Activated CD4-positive, CD25-positive, alpha-beta regulatory T cell treated with anti-CD3 and anti-CD28 coated beads, Interleukin-2, amount 50 U/mL, for 16 hours (primary cell): ENCODE results near the gene ADAM19.

ENCODE experiments used
- DNase-seq: peaks from one replicate; pipeline ENCODE4 v3.0.0-alpha.2; 2020; ENCODE audit warnings: low read depth, low spot score

ADAM19 gene

GRCh38 chr5:157464519-157465171 lies 110.9 kb downstream of the ADAM19 start:
- DNase-seq: no peak

GRCh38 chr5:157463621-157464518 lies 111.7 kb downstream of the ADAM19 start:
- no peak for DNase-seq

DNA sequence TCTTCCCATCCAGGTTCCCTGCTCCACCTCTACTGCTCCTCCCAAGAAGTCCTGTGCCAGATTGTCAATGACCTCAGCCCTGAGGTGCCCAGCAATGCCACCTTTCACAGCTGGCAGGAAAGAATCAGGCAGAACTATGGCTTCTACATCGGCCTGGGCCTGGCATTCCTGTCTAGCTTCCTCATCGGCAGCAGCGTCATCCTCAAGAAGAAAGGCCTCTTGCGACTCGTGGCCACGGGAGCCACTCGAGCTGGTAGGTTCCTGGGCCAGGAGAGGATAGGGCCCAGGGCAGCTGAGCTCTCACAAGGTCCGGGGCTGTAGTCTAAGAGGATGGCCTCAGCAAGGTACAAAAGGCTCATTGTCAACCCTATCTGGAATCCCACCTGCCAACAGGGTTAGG lies 112.5 kb downstream of the ADAM19 start:
- DNase-seq: no peak

- DNase-seq: no peak
Measured at GRCh38 chr5:157460921-157461792, 114.4 kb downstream of the ADAM19 start.

DNA sequence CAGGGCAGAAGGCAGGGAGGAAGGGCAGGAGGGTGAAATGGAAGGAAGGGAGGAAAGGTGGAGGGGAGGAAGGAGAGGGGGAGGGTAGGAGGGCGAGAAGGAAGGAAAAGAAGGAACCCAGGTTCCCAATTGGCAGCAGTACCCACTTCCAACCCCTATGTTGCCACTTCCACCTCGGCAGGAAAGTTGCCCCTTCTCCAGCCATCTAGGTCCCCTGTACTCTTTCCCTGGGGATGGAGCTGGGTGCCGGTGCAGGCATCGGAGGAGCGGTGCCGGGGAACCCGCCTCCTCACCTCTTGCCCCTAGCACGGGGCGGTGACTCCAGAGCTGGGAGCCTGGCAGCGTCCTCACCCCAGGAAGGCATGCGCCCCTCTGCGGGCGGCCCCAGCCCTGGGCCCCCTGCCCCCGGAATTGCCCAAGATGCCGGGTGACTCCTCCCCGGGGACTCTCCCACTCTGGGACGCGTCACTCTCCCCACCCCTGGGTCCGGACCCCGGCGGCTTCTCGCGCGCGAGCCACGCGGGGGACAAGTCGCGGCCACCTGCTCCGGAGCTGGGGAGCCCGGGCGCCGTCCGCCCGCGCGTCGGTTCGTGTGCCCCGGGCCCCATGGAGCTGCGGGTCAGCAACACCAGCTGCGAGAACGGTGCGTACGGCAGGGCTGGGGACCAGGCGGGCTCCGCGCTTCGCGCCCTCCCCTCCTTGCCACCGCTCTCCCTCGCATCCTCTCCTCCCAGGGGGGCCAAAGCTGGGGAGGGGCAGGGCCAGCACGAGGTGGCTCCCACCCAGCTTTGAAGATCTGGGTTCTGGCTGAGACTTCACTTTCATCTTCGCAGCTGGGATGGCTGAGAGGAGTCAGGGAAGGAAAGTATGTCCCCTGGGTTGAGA lies 115.6 kb downstream of the ADAM19 start, which contains the start of gene NIPAL4:
NIPAL4 (plus strand) TSS at position 499 of the 885 bp plus-strand sequence; CDS start at position 607, 108 bp downstream.
- DNase-seq: no peak

DNA sequence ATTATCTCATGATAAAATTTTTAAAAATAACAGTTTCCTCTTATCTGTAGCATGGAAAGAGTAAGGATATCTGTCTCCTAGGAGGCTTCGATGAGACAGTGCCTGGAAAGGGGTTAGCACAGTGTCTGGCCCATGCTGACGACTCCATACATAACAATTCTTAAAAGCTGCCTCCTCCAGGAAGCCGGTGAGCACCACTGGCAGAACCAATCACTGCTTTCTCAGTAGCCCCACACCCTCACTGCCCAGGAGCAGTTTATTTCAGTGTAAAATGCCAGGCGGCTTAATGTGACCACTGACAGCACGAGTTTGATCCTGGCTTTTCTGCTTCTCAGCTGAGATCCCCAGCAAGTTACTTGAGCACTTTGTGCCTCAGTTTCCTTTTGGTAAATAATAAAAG lies 116.7 kb downstream of the ADAM19 start:
- no peak for DNase-seq

- no peak for DNase-seq
Measured at GRCh38 chr5:157457391-157457790, 118.2 kb downstream of the ADAM19 start.

DNA sequence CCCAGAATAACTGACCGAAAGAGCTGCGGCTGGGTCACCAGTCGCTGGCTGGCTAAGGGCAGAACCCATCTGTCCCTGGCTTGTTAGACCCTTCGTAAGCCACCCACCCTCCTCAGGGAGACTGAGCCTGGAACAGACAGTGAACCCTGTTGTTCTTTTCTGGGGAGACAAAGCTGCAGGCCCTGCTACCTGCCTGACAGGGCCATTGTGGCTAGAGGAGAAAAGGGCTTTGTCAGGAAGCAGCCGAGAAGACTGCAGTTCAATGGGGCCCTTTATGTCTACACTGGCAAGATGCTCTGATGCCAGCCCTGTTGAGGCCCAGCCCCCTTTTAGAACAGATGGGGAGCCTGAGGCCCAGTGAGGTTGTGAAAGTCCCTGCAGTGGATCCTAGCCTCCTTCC lies 119.3 kb downstream of the ADAM19 start:
- DNase-seq: no peak

GRCh38 chr5:157455057-157455456 lies 120.5 kb downstream of the ADAM19 start:
- no peak for DNase-seq

DNA sequence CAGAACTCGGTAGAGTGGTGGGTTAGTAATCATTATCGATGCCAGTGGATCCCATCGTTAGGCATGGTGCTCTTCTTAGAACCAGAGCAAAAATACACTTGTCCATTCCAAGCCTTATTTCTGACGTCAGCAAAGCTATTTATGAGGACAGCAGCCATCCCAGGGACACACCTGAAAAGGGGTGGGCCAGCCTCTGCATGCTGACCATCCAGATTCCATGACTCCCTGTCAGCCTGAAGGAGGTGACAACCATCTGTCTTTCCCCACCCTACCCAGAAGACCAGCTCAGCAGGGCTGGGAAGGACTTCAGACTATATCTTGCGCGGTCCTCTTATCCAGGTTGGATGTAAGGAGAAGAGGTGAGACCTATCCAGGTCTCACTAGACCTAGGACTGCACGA lies 121.3 kb downstream of the ADAM19 start:
- DNase-seq: no peak

DNA sequence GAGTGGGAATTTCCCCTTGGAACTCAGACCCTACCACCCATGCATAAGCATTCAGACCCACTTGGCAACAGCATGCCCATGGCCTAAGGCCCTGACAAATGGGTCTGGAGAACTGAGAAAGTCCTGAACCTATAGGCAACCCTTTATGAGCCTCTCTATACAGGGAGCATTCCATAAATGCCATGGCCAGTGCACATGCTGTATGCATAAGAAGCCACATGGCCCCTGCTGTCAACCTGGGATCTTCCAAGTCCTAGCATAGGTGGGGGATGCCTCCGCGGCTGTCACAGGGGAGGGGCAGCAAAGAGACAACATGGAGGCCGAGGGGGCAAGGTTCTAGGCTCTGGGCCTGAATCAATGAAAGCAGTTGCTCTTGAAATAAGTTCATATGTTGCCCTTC lies 123.8 kb downstream of the ADAM19 start:
- DNase-seq: no peak

DNA sequence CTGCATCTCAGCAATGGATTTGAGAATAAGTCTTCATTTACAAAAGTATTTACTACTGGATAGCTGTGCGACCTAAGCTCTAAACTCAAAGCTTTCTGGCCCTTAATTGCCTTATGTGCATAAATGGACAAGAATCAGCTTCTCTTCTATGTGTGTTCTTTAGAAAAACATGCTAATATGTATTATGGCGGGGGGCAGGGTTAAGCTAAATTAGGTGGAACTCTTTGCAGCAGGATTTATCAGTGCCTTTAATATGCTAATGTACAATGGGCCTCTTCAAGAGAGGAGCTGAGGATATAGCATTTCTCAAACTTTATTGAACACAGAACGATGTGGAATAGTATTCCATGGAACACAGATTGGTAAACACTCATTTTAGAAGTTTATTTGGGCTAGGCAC lies 125.6 kb downstream of the ADAM19 start:
- no peak for DNase-seq

DNA sequence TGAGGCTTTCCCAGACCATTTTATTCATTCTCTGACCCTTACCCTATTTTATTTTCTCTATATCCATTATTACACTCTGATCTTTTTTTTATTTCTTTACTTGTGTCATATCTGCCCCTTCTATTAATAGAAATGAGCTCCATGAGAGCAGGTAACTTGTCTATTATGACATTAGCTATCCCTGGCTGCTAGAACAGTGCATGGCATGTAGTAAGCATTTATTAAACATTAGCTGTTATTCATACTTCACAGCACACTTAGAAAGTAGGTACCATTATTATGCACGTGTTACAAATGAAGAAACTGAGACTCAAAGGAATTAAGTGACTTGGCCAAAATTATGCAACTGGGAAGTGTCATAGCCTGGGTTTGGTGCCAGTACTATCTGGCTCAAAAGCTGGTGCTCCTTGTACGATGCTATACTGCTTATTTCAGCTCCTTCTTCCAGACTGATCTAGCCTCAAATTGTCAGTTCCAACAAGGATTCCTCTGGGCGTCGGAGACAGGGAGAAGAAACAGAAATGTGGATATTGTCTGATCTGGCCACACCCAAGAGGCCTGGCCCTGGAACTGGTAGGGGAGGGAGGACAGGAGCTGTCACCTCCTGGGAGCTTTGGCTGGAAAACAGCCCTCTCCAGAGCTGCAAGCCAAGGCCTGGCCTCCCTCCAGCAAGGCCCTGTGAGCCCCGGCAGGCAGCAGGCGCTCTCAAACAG lies 126.4 kb downstream of the ADAM19 start:
- no peak for DNase-seq

GRCh38 chr5:157447201-157447637 lies 128.4 kb downstream of the ADAM19 start:
- DNase-seq: no peak

GRCh38 chr5:157446412-157446935 lies 129.1 kb downstream of the ADAM19 start:
- no peak for DNase-seq

DNA sequence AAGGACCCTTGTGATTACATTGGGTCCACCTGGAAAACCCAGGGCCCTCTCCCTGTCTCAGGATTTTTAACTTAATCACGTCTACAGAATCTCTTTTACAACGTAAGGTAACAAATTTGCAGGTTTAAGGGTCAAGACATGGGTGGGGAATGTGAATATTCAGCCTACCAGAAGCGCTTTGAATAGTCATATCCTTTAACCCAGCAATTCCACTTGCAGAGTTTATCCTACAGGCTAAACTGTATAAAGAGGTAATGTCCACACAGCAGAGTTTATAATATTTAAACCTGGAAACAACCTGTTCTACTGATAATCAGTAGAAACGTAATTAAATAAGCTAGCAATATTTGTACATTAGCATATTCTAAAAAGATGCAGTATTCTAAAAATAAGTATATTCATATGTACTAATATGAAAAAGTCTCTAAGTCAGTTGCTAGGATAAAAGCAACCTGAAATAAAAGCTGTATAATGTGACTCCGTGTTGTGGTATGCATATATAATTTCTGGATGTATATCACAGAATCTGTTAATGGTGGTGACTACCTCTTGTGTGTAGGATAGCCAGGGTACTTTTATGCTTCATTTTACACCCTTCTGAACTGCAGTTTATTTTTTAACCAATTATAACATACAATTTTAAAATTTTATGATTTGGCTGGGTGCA lies 129.7 kb downstream of the ADAM19 start:
- DNase-seq: no peak

- DNase-seq: no peak
Measured at GRCh38 chr5:157444224-157444623, 131.4 kb downstream of the ADAM19 start.

- no peak for DNase-seq
Measured at GRCh38 chr5:157443041-157443549, 132.5 kb downstream of the ADAM19 start.

DNA sequence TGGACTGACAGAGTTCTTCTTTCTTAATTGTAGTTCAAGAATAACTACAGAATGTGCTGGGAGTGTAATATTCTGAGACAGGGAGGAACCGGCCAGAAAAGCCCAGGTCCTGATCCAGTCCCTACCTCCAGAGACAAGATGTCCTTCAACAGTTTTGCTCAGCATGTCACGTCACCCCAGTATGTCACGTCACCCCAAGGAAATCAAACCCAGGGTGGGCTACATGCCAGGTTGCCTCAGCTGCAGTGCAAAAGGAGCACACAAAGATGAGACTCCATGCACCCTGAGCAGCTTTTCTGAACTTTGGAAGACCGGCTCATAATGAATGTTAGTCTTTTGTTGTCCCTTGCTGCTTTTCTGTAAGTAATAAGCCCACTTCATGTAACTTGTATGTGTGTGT lies 141.5 kb downstream of the ADAM19 start:
- no peak for DNase-seq
